Breast epithelium (tissue), 3 donors: ENCODE data around the gene CRLF2.

ENCODE experiments used
- POLR2A ChIP-seq: fragments of 450-650 bp; IDR thresholded peaks from one replicate; pipeline ENCODE4 v1.6.1; 2016; ENCODE audit warnings: antibody characterized with exemption, mild to moderate bottlenecking, moderate library complexity
- POLR2AphosphoS5 ChIP-seq, 3 donors: sonication (generic); formaldehyde crosslinking; IDR thresholded peaks; one replicate each; pipeline ENCODE4 v1.6.1; 2017; ENCODE audit warnings: antibody characterized with exemption in 3 of 3
- TF ChIP-seq, protein P1 (sequence below), 3 donors: fragments of 450-650 bp; IDR thresholded peaks; one replicate each; pipeline ENCODE4 v1.5.1; 2016 to 2017; ENCODE audit warnings: antibody characterized with exemption in 3 of 3, mild to moderate bottlenecking in 3 of 3, moderate library complexity in 3 of 3

DNA sequence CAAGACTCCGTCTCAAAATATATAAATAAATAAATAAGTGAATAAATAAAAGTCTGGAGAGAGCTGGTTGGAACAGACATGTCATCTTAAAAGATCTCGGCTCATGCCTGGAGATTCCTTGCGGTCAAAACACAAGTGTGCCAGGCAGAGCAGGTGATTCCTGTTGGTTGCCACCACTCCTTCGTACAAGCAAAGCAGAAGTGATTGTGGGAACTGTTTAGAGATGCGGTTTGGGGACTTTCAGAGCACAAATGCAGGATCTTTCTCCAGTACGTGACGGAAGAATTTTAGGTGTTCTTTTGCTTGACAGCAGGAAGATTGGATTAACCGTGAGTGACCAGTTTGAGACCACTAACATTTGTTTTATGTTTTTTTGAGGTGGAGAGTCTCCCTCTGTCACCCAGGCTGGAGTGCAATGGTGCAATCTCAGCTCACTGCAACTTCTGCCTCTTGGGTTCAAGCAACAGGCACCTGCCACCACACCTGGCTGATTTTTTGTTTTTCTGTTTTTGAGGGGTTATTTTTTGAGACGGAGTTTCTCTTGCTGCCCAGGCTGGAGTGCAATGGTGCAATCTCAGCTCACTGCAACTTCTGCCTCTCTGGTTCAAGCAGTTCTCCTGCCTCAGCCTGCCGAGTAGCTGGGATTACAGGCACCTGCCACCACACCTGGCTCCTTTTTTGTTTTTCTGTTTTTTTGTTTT is 2.8 kb upstream of the CRLF2 start:
- TF ChIP-seq POLR2AphosphoS5 (IDR thresholded peaks at IDR 0.05) (no peak), POLR2A (no peak)
- TF ChIP-seq, protein P1, sequence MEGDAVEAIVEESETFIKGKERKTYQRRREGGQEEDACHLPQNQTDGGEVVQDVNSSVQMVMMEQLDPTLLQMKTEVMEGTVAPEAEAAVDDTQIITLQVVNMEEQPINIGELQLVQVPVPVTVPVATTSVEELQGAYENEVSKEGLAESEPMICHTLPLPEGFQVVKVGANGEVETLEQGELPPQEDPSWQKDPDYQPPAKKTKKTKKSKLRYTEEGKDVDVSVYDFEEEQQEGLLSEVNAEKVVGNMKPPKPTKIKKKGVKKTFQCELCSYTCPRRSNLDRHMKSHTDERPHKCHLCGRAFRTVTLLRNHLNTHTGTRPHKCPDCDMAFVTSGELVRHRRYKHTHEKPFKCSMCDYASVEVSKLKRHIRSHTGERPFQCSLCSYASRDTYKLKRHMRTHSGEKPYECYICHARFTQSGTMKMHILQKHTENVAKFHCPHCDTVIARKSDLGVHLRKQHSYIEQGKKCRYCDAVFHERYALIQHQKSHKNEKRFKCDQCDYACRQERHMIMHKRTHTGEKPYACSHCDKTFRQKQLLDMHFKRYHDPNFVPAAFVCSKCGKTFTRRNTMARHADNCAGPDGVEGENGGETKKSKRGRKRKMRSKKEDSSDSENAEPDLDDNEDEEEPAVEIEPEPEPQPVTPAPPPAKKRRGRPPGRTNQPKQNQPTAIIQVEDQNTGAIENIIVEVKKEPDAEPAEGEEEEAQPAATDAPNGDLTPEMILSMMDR (IDR thresholded peaks at IDR 0.05) = no peak
